HG02970 (cell line): ENCODE measurements around the gene VAV3.

Source experiments
- ATAC-seq: cut with Tn5 transposase; IDR thresholded peaks from one replicate; pipeline ENCODE4 v1.9.1; 2021; ENCODE audit warnings: mild to moderate bottlenecking, moderate library complexity, moderate number of reproducible peaks; ENCODE audit not compliant: unreplicated experiment, low FRiP score

VAV3 gene

GRCh38 chr1:107618539-107618938 lies 346.4 kb downstream of the VAV3 start:
- ATAC-seq: no peak

- no peak for ATAC-seq
These were observed 347.1 kb downstream of the VAV3 start for GRCh38 chr1:107617921-107618320.

GRCh38 chr1:107617456-107617855 lies 347.5 kb downstream of the VAV3 start:
- no peak for ATAC-seq

- ATAC-seq: no peak
These were observed 355.2 kb downstream of the VAV3 start for GRCh38 chr1:107609808-107610207.

- ATAC-seq: no peak
These were observed 360.2 kb downstream of the VAV3 start for GRCh38 chr1:107604825-107605224.

- ATAC-seq: no peak
These were observed 364.3 kb downstream of the VAV3 start for GRCh38 chr1:107600607-107601160.

- no peak for ATAC-seq
These were observed 365.8 kb downstream of the VAV3 start for GRCh38 chr1:107599220-107599619.

GRCh38 chr1:107597290-107597689 lies 367.7 kb downstream of the VAV3 start:
- no peak for ATAC-seq

GRCh38 chr1:107594536-107594935 lies 370.4 kb downstream of the VAV3 start:
- no peak for ATAC-seq

GRCh38 chr1:107593501-107594209 lies 371.3 kb downstream of the VAV3 start:
- ATAC-seq: no peak

GRCh38 chr1:107590900-107591622 lies 373.9 kb downstream of the VAV3 start:
- no peak for ATAC-seq

GRCh38 chr1:107590087-107590486 lies 374.9 kb downstream of the VAV3 start:
- no peak for ATAC-seq

GRCh38 chr1:107588321-107588720 lies 376.7 kb downstream of the VAV3 start:
- ATAC-seq: no peak

- no peak for ATAC-seq
These were observed 389.8 kb downstream of the VAV3 start for GRCh38 chr1:107575226-107575625.

GRCh38 chr1:107574044-107574443 lies 390.9 kb downstream of the VAV3 start:
- ATAC-seq: no peak

GRCh38 chr1:107572674-107573211 lies 392.2 kb downstream of the VAV3 start:
- no peak for ATAC-seq

- ATAC-seq: no peak
These were observed 394.2 kb downstream of the VAV3 start for GRCh38 chr1:107570768-107571167.

GRCh38 chr1:107563441-107563840 lies 401.5 kb downstream of the VAV3 start:
- no peak for ATAC-seq

GRCh38 chr1:107559881-107560280 lies 405.1 kb downstream of the VAV3 start:
- no peak for ATAC-seq

GRCh38 chr1:107557095-107557494 lies 407.9 kb downstream of the VAV3 start:
- ATAC-seq: no peak

GRCh38 chr1:107555578-107555977 lies 409.4 kb downstream of the VAV3 start:
- ATAC-seq: no peak
